H9 (cell line): Measurements from ENCODE around the gene CCSER2. TPM values are rescaled to one million over a fixed set of nuclear protein-coding genes. Genes with fewer than 3 reads are reported as not detected.

Source experiments
- DNase-seq: peaks from one replicate; pipeline ENCODE4 v3.0.0-alpha.2; 2017
- H2AFZ ChIP-seq: one replicate; pipeline ENCODE4 v1.6.1; 2013; ENCODE audit warnings: mild to moderate bottlenecking, low read length, control low read depth, moderate library complexity
- H2AK5ac ChIP-seq: 2 replicates; pipeline ENCODE4 v1.6.1; 2013; ENCODE audit warnings: low read length, control low read depth, mixed read lengths; ENCODE audit not compliant: insufficient read length
- H2BK120ac ChIP-seq: one replicate; pipeline ENCODE4 v1.6.1; 2013; ENCODE audit warnings: low read depth, mild to moderate bottlenecking, low read length, control low read depth, inconsistent platforms; ENCODE audit not compliant: poor library complexity, severe bottlenecking
- H2BK12ac ChIP-seq: 2 replicates; pipeline ENCODE4 v1.6.1; 2013; ENCODE audit warnings: low read length, control low read depth, mixed read lengths, low read depth; ENCODE audit not compliant: insufficient read length
- H2BK15ac ChIP-seq: 2 replicates; pipeline ENCODE4 v1.6.1; 2013; ENCODE audit warnings: low read depth, low read length, control low read depth
- H2BK20ac ChIP-seq: one replicate; pipeline ENCODE4 v1.6.1; 2013; ENCODE audit warnings: low read depth, mild to moderate bottlenecking, low read length, control low read depth, inconsistent platforms; ENCODE audit not compliant: poor library complexity, severe bottlenecking
- H2BK5ac ChIP-seq: 2 replicates; pipeline ENCODE4 v1.6.1; 2013; ENCODE audit warnings: low read length, control low read depth, mixed read lengths; ENCODE audit not compliant: insufficient read length
- H3K14ac ChIP-seq: 2 replicates; pipeline ENCODE4 v1.6.1; 2013; ENCODE audit warnings: low read length, control low read depth; ENCODE audit not compliant: insufficient read depth
- H3K18ac ChIP-seq: 2 replicates; pipeline ENCODE4 v1.6.1; 2013; ENCODE audit warnings: low read depth, mild to moderate bottlenecking, mixed read lengths, low read length, control low read depth; ENCODE audit not compliant: insufficient read length
- H3K23ac ChIP-seq: 2 replicates; pipeline ENCODE4 v1.6.1; 2013; ENCODE audit warnings: low read length, control low read depth, mixed read lengths, low read depth; ENCODE audit not compliant: insufficient read length
- H3K23me2 ChIP-seq: 2 replicates; pipeline ENCODE4 v1.6.1; 2013; ENCODE audit warnings: low read depth, mild to moderate bottlenecking, mixed read lengths, low read length, control low read depth; ENCODE audit not compliant: insufficient read length, poor library complexity, severe bottlenecking
- H3K27ac ChIP-seq: 2 replicates; pipeline ENCODE4 v1.5.1; 2013; ENCODE audit warnings: low read length, control low read depth, mixed read lengths, low read depth; ENCODE audit not compliant: insufficient read length
- H3K27me3 ChIP-seq: 2 replicates; pipeline ENCODE4 v1.6.1; 2013; ENCODE audit warnings: low read length, control low read depth, inconsistent platforms; ENCODE audit not compliant: insufficient read depth
- H3K4ac ChIP-seq: 2 replicates; pipeline ENCODE4 v1.6.1; 2013; ENCODE audit warnings: low read depth, mild to moderate bottlenecking, control low read depth, inconsistent platforms, low read length, moderate library complexity
- H3K4me1 ChIP-seq: 2 replicates; pipeline ENCODE4 v1.6.1; 2013; ENCODE audit warnings: low read length, control low read depth, inconsistent platforms; ENCODE audit not compliant: insufficient read depth
- H3K4me2 ChIP-seq: 2 replicates; pipeline ENCODE4 v1.6.1; 2013; ENCODE audit warnings: low read length, control low read depth, mixed read lengths; ENCODE audit not compliant: insufficient read length, insufficient read depth
- H3K56ac ChIP-seq: 2 replicates; pipeline ENCODE4 v1.6.1; 2013; ENCODE audit warnings: low read depth, mild to moderate bottlenecking, mixed read lengths, low read length, control low read depth; ENCODE audit not compliant: insufficient read length
- H3K79me1 ChIP-seq: 2 replicates; pipeline ENCODE4 v1.6.1; 2013; ENCODE audit warnings: low read depth, mild to moderate bottlenecking, moderate library complexity, low read length, control low read depth, inconsistent platforms; ENCODE audit not compliant: insufficient read depth, poor library complexity, severe bottlenecking
- H3K79me2 ChIP-seq: 2 replicates; pipeline ENCODE4 v1.6.1; 2013; ENCODE audit warnings: low read length, control low read depth, inconsistent platforms; ENCODE audit not compliant: insufficient read depth
- H3K9ac ChIP-seq: 2 replicates; pipeline ENCODE4 v1.6.1; 2013; ENCODE audit warnings: low read length, control low read depth, mixed read lengths; ENCODE audit not compliant: insufficient read length; ENCODE audit errors: extremely low read depth
- H3K9me3 ChIP-seq: one replicate; pipeline ENCODE4 v1.6.1; 2013; ENCODE audit warnings: low read depth, low read length, inconsistent platforms; ENCODE audit not compliant: control insufficient read depth
- H3T11ph ChIP-seq: one replicate; pipeline ENCODE4 v1.6.1; 2013; ENCODE audit warnings: mild to moderate bottlenecking, low read length, control low read depth, inconsistent platforms
- H4K20me1 ChIP-seq: one replicate; pipeline ENCODE4 v1.6.1; 2013; ENCODE audit not compliant: control insufficient read depth, insufficient read length, insufficient read depth
- H4K5ac ChIP-seq: 2 replicates; pipeline ENCODE4 v1.6.1; 2013; ENCODE audit warnings: low read depth, mild to moderate bottlenecking, mixed read lengths, low read length, control low read depth; ENCODE audit not compliant: insufficient read length
- H4K8ac ChIP-seq: replicated peaks from 2 replicates; pipeline ENCODE4 v1.6.1; 2013; ENCODE audit warnings: low read length, control low read depth, mixed read lengths, low read depth; ENCODE audit not compliant: insufficient read length
- H4K91ac ChIP-seq: 2 replicates; pipeline ENCODE4 v1.6.1; 2013; ENCODE audit warnings: low read depth, mild to moderate bottlenecking, moderate library complexity, mixed read lengths, low read length, control low read depth; ENCODE audit not compliant: insufficient read length
- H3K27ac Mint-ChIP-seq, 3 experiments: 2 replicates in 2 of 3; 3 replicates in 1 of 3; pipeline ENCODE4 v1.8.0; 2020 to 2021; ENCODE audit warnings: mixed read lengths in 3 of 3, mild to moderate bottlenecking in 1 of 3, moderate library complexity in 1 of 3
- H3K27me3 Mint-ChIP-seq: 2 replicates; pipeline ENCODE4 v1.8.0; 2021; ENCODE audit warnings: low read depth, mild to moderate bottlenecking, moderate library complexity, mixed read lengths
- H3K36me3 Mint-ChIP-seq, 3 experiments: 2 replicates in 2 of 3; 3 replicates in 1 of 3; pipeline ENCODE4 v1.8.0; 2020 to 2021; ENCODE audit warnings: low read depth in 3 of 3, mixed read lengths in 3 of 3; ENCODE audit not compliant: insufficient read depth in 1 of 3
- H3K4me1 Mint-ChIP-seq, 2 experiments: 2 replicates each; pipeline ENCODE4 v1.8.0; 2020; ENCODE audit warnings: mixed read lengths in 2 of 2
- H3K4me3 Mint-ChIP-seq, 2 experiments: 2 replicates in 1 of 2; 3 replicates in 1 of 2; pipeline ENCODE4 v1.8.0; 2020 to 2021; ENCODE audit warnings: mild to moderate bottlenecking in 2 of 2, mixed read lengths in 2 of 2, moderate library complexity in 1 of 2
- H3K9me3 Mint-ChIP-seq, 2 experiments: 2 replicates in 1 of 2; 3 replicates in 1 of 2; pipeline ENCODE4 v1.8.0; 2020; ENCODE audit warnings: mild to moderate bottlenecking in 2 of 2, mixed read lengths in 2 of 2, moderate library complexity in 1 of 2
- CTCF ChIP-seq: fragments of 200-600 bp; sonication (generic); conservative IDR thresholded peaks from 3 replicates; pipeline ENCODE4 v1.8.0; 2021; ENCODE audit warnings: antibody characterized with exemption, mild to moderate bottlenecking
- WGBS: extraction: QIAGEN DNeasy Blood & Tissue Kit; methylation state at CpG from one replicate; pipeline ENCODE4 v1.1.7; 2013; ENCODE audit warnings: missing lambda C conversion rate, low lambda C conversion rate, mixed read lengths; ENCODE audit not compliant: insufficient read length; ENCODE audit errors: extremely low coverage; 5-methylcytosine and 5-hydroxymethylcytosine counted together
- total RNA-seq: library from RNA; stranded (reverse); gene quantifications from 2 replicates; pipeline ENCODE4 v1.2.1, GENCODE V29; 2021

The CCSER2 gene
- total RNA-seq, 1 experiment from 2014 or later = 22.2 TPM

GRCh38 chr10:84348447-84348846, 20.1 kb downstream of the CCSER2 start:
- Histone ChIP-seq H3K9me3 (no peaks in the 10 kb centered on the region), H3K27me3 (no peaks in the 10 kb centered on the region), H3K23ac (no peak overlapping the region), H3K27ac (no peak overlapping the region), H2BK15ac (no peak overlapping the region), H2BK12ac (no peak overlapping the region), H4K20me1 (no peaks in the 10 kb centered on the region), H3K14ac (no peak overlapping the region), H4K8ac (no peak overlapping the region), H3K56ac (no peak overlapping the region), H3K18ac (no peak overlapping the region), H4K91ac (no peak overlapping the region), H2AK5ac (no peak overlapping the region), H3K9ac (no peak overlapping the region), H3K4ac (no peak overlapping the region), H2BK20ac (no peak overlapping the region), H3T11ph (no peak overlapping the region), H3K4me2 (no peak overlapping the region), H4K5ac (no peak overlapping the region), H3K4me1 (no peaks in the 10 kb centered on the region), H2BK120ac (no peak overlapping the region), H3K23me2 (no peaks in the 10 kb centered on the region), H3K79me2 (peaks cover 2% of the 10 kb centered on the region; the same call in 1 of the 2 replicates), H2BK5ac (no peak overlapping the region), H2AFZ (no peak overlapping the region), H3K79me1 (no peaks in the 10 kb centered on the region)
- H3K36me3 Mint-ChIP-seq = peaks cover 13 to 30% (median 15%) of the 10 kb centered on the region in 3 experiments; a peak in 6 of 7 replicates
- peaks cover 10 to 29% of the 10 kb centered on the region in 2 experiments for H3K4me1 Mint-ChIP-seq
- no peak overlapping the region for H3K27ac Mint-ChIP-seq
- no peak for TF ChIP-seq CTCF
- no peaks in the 10 kb centered on the region for H3K27me3 Mint-ChIP-seq
- no CpG with 5 or more reads among the region's 4 CpGs for WGBS
- no peak overlapping the region for H3K4me3 Mint-ChIP-seq
- no peak for DNase-seq
- peaks cover 19 to 23% of the 10 kb centered on the region in 2 experiments for H3K9me3 Mint-ChIP-seq
